Fibroblast of peridontal ligament (primary cell): ENCODE data around the gene TMEM207.
"Not testable (repeated sequence)": the region's sequence is repeated elsewhere in the genome, so short reads cannot be mapped to it uniquely, and the experiment has no call there.

Experiments
- DNase-seq: peaks from one replicate; pipeline ENCODE4 v3.0.0-alpha.2; 2010; ENCODE audit errors: extremely low read depth

The TMEM207 gene

DNA sequence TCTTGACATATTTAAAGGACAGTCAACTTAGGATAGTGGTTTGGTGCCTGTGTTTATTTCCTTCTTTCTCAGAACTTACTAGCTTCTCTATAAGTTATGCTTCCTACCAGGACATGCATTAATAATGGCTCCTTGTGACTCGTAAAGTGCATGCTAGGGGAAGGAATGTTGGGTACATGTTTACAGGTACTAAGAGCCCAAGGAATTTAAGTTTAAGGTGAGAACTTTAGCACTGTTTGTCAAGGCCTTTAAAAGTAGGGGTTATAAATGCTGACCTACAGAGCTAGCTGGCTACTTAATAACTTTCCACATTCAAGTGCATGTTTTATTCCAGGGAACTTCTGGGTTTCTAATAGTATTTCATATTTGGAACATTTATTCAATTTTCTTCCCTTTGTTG lies at the start of gene TMEM207:
TMEM207 (minus strand) TSS at position 101 of the 400 bp plus-strand sequence; CDS start at position 9, 92 bp downstream.
- DNase-seq: no peak

DNA sequence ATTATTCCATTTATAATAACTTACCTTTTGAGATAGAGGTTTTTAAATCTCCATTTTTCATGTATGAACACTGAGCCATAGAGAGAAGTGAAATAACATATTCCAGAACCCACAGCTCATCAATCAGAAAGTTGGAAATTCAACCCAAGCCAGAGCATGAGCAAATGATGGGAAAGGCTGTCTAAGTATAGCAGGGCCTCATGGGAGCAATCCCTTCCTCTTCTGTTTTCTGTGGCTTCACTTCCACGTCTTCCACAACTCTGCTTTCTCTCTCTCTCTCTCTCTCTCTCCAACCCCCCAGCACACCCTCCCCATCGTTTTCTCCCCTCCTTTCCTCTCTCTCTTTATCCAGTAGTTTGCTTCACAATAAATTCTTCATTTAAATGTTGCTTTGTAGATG lies 49.4 kb upstream of the TMEM207 start:
- no peak for DNase-seq

DNA sequence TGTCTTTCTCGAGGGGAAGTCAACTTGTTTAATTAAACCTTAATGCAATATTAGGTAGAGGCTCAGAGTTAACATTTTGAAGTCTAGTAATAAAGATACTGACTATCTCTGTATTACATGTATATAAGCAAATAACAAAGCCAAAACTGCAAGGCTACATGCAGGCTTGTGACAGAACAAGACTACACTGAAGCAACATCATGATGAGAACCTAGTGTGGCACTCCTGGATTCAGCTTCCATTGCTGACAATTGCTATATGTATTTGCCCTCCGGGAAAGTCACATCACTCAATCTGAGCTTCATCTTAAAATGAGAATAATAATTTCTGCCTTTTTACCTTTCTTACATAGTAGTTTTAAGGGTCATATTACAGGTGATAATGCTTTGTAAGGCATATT lies 48.6 kb upstream of the TMEM207 start:
- DNase-seq: no peak

DNA sequence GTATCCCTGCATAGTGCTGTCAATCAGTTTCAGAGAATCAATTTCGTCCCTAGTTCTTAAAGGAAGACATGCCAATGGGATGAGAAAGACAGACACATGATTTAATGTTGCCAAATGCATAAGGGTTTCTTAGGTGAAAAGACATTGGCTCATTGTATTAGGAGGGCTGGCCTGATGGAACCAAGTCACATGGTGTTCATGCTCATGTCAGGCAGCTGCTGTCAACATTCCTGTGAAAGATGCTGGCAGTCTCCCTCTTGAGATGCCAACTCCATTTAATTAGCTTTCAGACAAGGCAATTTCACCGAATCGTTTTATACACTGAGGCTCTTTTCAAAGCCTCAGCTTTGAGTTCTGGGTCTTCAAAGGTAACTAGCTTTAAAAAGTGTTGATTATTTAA lies 48.1 kb upstream of the TMEM207 start:
- DNase-seq: no peak

DNA sequence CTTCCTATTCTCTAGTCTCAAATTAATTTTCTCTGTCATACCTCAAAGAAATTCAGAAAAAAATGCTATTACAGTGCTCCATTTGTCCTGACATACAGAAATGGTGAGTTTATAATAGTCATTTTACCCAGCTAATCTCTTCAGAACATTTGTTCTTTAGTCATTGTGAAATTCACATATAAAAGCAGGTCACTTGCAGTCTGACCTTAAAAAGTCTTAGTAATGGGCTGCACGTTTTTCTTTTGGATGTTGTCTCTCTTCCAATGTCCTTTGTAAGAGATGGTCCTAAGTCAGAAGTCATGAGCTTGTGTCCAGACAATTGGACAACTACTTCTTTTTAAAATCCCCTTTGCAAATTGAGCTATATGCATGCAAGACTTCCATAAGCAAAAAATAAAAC lies 47.2 kb upstream of the TMEM207 start:
- DNase-seq: no peak

DNA sequence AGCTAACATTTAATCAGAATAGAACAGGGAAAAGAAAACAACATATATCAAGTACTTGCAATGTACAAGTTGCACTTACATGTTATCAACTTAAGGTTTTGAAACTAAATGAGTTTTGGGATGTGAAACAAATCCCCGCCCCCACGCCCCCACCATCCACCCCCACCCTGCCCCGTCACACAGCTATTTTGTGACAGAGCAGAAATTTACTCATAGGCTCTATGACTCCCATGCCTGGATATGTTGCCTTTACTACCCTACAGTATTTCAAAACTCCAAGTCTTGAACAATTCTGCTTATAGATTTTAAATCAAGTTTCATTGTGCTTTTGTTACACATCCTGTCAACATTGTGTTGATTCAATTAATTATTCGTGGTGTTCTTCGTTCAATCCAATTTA lies 46.1 kb upstream of the TMEM207 start:
- no peak for DNase-seq

DNA sequence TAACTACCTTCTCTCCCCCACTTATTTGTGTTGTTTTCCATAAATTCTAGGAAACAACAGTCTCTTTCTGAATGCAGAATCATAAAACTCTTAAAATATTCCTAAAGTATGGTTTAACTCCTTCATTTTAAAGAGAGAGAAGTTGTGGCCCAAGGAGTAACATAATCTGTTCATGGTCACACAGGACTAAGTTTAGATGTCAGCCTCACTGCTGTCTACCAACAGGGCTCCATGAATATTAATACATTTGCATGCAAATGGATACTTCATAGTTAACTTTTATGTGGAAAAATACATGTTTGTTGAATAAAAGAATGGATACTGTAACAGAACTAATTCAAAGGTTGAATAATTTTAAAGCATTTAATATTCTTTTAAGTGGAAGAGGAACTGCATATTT lies 45.7 kb upstream of the TMEM207 start:
- no peak for DNase-seq

DNA sequence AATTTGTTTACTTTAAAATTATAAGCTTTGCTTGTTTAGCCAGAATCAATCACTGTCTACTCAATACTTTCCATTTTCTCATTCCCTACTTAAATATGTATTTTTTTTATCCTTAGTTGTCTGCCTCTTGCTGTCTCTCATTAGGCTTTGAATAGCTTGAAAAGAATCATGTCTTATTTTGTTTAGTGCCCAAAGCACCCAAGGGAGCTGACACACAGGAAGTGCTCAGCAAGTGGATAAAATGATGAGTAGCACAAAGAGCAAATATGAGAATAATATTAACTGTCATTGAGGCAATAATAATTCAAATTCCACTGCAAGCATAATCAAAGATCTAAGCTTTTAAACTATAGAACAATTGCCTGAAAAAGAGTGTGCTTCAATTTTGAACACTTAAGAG lies 45.2 kb upstream of the TMEM207 start:
- DNase-seq: no peak

DNA sequence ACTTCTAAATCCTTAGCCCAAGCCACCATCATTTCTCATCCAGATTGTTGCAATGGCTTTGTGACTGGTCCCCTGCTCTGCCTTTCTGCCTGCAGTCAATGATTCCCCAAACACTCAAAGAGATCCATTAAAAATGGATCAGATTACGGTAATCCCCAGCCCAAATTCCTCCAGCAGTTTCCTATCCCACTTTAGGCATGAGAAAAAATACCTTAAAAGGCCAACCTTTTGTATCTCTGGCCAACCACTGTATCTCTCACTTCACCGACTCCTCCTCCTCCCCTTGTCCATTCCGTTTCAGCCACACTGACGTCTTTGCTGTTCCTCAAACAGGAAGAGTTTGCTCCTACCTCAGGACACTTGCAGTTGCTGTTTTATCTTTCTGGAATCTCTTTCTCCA lies 43.3 kb upstream of the TMEM207 start:
- no peak for DNase-seq

DNA sequence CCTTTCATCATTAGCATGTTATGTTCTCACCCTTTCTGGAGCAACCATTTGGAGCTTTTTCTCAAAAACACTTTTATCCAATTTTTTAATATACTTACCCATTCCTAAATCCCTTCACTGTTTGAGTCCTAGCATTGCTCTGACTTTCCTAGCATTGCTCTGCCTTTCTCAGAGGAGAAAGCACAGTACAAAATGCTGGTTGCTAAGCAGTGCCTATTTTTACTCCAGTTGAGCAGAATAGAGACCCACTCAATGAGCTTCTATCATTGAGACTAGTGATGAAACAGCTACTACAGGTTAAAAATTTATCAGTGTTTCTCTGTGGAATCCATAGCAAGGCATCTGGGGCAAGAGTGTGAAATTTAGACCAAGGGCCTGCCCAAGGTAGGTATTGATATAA lies 42.4 kb upstream of the TMEM207 start:
- no peak for DNase-seq

DNA sequence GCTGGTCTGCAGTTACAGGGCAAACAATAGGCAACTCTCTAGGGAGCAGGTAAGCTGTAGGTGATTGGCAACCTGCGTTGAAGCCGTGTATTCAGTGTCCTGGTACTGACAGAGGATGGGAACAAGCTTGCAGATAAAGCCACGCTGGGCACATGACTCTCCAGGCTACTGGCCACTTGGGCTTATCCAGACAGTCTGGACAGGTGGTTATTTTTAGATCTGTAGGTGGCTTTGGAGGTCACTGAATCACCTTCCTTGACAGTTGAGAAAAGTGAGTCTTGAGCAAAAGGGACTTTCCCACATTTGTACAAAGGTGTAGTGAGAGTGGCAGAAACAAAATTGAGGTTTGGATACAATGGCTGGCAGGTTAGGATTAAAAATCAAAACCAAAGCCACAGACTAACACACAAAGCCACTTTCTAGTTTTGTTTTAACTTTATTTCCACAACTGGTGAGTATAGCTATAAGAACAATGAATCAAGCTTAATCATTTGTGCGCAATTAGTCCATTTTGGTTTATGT lies 41.9 kb upstream of the TMEM207 start:
- no peak for DNase-seq

DNA sequence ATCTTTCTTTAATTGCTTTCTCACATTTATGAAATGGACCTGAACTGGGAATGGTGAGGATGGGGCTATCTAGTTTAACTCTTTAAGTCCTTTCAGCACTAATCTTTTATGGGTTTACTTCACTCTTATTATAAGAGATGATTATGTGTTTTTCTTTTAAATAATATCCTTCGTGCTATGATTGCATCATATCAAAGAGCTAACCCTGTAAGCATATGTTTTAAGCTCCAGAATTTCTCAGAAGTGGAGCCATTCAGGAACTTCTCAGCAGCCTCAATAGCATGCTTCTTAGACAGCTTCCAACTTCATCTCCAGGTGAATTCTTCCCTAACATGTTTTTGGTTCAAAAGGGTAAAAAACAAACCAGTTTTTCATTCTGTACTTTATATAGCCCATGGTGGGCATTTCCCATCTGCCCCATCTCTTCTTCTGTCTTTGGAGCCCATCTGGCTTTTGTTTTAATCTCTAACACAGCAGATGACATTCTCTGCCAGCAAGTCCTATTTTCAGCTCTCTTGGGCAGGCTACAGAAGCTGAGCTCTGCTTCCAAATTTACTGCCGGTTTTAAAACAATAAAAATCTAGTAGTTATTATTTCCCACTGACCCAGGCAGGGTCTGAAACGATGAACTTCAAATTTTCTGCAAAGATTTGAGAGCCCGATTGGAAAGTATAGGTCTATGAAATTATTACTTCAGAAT lies 37.4 kb upstream of the TMEM207 start:
- DNase-seq: peak; percentile 4

DNA sequence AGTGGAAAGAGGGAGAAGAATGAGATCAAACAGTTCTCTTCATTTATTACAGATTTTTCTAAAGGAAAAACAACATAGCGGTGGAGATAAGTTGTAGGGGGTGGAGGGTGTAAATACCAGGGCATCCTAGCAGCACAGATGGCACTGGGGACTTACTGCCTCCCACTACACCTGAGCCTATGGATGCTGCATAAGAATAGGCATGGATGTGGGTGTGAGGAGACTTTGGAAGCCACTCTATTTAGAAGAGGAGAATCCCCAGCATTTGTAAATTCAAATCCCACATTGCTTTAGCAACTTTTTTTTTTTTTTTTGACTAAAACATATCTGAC lies 36.8 kb upstream of the TMEM207 start:
- DNase-seq: no peak

DNA sequence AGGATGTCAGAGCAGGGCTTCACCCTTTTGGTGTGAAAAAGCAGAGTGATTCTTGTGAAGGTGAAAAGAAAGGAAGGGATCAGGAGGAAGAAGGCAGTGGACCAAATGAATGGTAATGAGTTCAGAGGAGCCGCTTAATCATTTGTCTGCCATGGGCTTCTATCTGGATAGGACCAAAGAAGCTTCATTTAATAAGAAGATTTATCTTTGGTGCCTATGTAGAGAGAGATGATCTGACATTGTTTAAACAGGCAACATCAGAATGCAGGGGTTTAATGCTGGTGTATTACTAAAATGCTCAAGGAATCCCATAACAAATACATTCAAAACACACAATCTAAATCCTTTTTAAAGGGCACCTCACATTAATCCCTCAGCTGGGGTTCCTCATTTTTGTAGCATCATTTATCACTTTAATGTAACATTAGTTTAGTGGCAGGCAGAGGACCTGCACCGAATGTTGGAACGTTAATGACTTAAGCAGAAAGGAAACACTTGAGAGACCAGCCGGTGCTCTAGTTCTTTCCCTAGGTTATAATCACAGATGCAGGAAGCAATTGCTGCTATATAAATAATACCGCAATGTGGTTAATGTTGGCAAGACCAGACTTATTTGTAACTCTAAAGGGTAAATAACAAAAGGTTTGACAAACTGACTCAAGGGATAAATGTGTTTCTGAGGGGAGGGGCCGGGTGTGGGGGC lies 36.3 kb upstream of the TMEM207 start:
- peak; percentile 10 for DNase-seq

DNA sequence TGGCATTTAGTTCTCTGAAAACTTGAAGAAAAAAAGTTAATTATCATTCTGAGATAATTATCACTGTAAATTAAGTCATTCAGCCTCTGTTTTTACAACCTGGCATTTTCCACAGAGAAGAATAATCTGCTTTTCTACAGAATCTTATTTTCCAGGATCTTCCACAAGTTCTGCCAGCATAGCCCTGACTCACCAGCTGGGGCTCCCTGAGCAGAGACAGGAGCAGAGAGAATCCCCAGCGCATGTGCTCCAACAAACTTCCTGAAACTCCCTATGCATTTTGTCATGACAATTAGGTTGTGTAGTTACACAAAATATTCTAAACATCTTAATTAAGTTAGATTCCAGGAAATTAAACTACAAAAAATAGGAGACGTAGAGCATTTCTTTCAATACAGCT lies 32.1 kb upstream of the TMEM207 start:
- DNase-seq: peak; percentile 24

DNA sequence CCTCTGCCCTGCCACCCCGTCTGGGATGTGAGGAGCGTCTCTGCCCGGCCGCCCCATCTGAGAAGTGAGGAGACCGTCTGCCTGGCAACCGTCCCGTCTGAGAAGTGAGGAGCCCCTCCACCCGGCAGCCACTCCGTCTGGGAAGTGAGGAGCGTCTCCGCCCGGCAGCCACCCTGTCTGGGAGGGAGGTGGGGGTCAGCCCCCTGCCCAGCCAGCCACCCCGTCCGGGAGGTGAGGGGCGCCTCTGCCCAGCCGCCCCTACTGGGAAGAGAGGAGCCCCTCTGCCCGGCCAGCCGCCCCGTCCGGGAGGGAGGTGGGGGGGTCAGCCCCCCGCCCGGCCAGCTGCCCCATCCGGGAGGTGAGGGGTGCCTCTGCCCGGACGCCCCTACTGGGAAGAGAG lies 23.6 kb upstream of the TMEM207 start:
- not testable (repeated sequence) for DNase-seq

DNA sequence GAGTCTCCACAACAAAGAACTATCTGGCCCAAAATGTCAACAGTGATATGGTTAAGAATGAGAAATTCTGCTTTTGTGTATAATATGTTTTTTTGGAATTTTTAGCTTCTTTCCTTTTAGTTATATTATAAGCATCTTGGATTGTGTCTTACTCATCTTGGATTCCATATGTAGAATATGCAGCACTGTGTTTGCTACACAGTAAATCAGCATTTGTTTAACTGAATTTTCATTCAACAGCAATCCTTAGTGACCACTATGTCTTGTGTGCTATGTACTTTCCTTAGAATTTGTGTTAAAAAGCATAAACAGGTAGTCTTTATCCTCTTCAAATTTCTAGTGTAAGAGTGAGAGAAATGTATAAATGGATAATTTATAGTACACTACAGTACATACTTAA lies 18.2 kb upstream of the TMEM207 start:
- DNase-seq: no peak

DNA sequence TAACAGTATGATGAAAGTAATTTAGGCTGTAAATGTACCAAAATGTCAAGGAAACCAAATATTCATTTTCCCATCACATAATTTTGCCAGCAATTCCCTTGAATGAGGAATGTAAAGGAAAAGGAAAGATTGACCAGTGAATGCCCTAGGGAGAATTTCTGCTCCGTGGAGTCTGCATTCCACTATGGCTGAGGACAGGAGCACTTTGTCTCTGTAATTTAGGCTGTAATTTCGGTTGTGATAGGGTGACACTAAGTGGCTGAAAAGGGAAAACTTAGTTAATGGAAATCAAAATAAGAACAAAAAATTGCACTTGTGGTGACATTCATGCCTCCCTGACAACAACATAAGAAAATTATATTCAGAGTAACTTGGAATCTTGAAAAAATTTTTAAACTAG lies 8.3 kb upstream of the TMEM207 start:
- DNase-seq: peak; percentile 20

DNA sequence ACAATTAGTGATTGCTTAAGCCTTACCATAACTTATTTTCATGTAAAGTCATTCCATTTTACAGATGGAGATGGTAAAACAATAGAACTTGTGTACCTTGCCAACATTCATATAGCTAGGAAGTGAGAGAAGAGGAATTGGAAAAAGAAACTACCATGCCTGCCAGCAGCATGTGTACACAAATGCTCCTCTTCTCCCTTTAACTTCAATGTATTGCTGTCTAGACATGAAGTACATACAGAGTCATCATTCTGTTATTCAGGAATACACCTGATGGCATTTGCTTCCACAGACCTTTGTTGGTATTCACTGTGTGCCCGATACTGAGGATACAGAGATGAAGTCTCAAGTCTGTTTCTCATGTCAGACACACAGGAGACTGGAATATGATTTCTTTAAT lies 7.1 kb upstream of the TMEM207 start:
- no peak for DNase-seq

DNA sequence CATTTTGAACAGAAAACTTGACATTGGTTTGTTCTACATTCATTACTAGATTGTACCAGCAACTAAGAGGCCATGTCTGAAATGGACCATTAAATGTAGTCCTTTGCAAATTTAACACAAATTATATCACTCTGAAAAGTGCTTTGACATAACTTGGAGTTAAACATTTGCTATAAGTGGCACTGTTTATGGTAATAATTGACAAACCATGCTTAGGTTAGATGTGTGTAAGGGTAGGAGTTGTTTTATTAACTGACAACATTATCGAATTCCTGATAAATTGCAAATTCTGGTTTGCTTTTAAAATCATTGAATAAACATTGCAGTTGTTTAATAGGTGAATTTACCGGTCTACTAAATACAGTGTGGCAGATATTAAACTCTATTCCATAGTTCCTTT lies 6.1 kb upstream of the TMEM207 start:
- DNase-seq: no peak

DNA sequence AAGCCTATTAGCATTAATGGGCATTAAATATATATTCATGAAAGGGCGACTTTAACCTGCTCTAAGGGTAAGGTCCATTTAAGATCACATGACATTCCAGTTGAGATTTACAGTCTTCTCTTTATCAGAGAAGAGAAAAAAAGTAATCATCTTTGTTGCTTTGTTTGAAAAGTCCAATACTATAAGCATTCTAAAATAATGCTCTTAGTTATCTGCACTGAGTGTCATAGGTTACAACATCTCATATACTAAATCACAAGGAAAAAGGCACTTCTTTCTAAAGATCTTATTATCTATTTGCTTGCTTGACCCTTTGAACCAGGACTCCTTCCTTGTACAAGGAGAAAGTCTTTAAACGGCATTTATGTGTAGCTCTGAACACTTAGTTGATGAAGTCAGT lies 1.4 kb downstream of the TMEM207 start:
- no peak for DNase-seq

DNA sequence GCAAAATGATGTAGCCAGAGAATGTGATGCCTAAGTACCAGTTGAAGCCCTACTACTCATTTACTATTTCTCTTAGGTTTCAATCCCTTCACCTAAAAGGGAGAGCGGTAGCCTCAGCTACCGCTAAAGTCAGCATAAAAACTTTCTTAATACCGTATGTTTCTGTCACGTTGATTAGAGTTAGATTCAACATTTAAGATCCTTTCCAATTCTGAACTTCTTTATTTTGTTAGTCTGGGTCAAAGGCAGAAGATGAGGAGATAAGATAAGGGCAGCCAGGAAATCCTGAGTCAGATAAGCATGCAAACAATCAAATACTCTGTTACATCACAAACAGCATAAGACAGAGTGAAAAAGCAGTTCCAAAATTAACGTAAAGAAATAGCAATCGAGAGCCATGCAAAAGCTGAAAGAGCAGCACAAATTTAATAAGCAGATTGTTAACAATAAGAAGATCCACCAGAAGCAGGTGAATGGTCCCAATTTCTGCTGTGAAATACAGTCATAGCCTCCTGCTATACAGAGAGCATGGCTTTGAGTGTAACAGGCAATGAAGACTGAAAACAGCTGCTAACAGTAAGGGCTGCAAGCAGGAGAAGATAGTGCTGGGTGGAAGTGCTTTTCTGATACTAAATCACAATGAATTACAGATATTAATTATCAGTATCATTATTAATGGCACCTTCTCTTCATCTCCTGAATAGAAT lies 3.0 kb downstream of the TMEM207 start:
- DNase-seq: no peak

DNA sequence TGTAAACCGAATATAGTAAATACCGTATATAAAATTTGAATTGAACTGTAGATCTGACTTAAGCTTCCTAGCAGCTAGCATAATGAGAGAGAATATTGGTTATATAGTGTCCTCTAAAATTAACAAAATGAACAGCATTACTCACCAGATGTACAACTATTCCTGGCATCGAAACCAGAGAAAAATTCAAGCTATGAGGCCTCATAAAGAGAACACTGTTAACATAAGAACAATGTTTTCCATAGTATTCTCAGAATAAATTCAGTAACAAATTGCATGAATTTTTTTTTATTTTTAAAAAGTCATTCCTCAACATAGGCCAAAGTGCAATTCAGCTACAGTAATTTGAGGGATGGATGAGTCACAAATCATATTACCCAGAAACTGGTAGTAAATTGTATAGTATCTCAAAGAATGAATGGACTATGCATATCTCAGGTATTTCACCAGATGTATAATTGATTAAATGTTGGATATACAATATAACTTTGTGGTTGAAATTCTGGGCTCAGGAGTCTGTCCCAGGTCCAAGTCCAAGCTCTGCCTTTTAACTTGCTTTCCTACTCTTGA lies 5.0 kb downstream of the TMEM207 start:
- DNase-seq: peak; percentile 36
